Heart right ventricle (tissue), 16 donors: ENCODE data around the gene ARSI. TPM values are rescaled to one million over a fixed set of nuclear protein-coding genes. Genes with fewer than 3 reads are reported as not detected.

Source experiments
- ATAC-seq, 8 donors: fragments of 200-7000 bp; cut with Tn5 transposase; one replicate each; pipeline ENCODE4 v1.9.1; 2020; ENCODE audit warnings: mild to moderate bottlenecking in 8 of 8, moderate library complexity in 8 of 8, moderate number of reproducible peaks in 1 of 8
- DNase-seq, 2 donors: peaks; one replicate each; pipeline ENCODE4 v3.0.0-alpha.2; 2020
- H3K27ac ChIP-seq, 10 donors: fragments of 200-600 bp; sonication (generic) in 2 of 10; one replicate each; pipeline versions ENCODE4 v1.5.0 to v1.8.0; 2020 to 2022; ENCODE audit warnings: mild to moderate bottlenecking in 3 of 10
- H3K27me3 ChIP-seq, 7 donors: fragments of 200-600 bp; one replicate each; pipeline ENCODE4 v1.8.0; 2021 to 2022; ENCODE audit warnings: mild to moderate bottlenecking in 2 of 7
- H3K36me3 ChIP-seq, 9 donors: fragments of 200-600 bp; sonication (generic) in 1 of 9; one replicate each; pipeline versions ENCODE4 v1.5.0 to v1.8.0; 2020 to 2022; ENCODE audit warnings: mild to moderate bottlenecking in 2 of 9
- H3K4me1 ChIP-seq, 9 donors: fragments of 200-600 bp; sonication (generic) in 1 of 9; one replicate each; pipeline versions ENCODE4 v1.5.0 to v1.8.0; 2020 to 2022; ENCODE audit warnings: mild to moderate bottlenecking in 4 of 9
- H3K4me3 ChIP-seq, 10 donors: fragments of 200-600 bp; sonication (generic) in 2 of 10; one replicate each; pipeline versions ENCODE4 v1.5.0 to v1.8.0; 2020 to 2022; ENCODE audit warnings: mild to moderate bottlenecking in 7 of 10, moderate library complexity in 2 of 10
- H3K9me3 ChIP-seq, 11 donors: fragments of 200-600 bp in 10 of 11; sonication (generic) in 2 of 11; one replicate each; pipeline versions ENCODE4 v1.5.0 to v1.8.0; 2013 to 2022; ENCODE audit warnings: mild to moderate bottlenecking in 2 of 11, control low read depth in 1 of 11, moderate library complexity in 1 of 11
- CTCF ChIP-seq, 9 donors: fragments of 200-600 bp; sonication (generic) in 2 of 9; IDR thresholded peaks; one replicate each; pipeline versions ENCODE4 v1.5.0 to v1.8.0; 2021 to 2022; ENCODE audit warnings: antibody characterized with exemption in 9 of 9, mild to moderate bottlenecking in 5 of 9, moderate library complexity in 1 of 9
- WGBS, 2 donors: extraction: QIAGEN DNeasy Blood & Tissue Kit; methylation state at CpG; one replicate each; pipeline ENCODE4 v1.1.7; 2013; ENCODE audit warnings: inconsistent platforms in 1 of 2; 5-methylcytosine and 5-hydroxymethylcytosine counted together
- intact Hi-C, 10 donors: fragments of 100-400 bp; cut with DNase I; formaldehyde crosslinking; loops; one replicate each; pipeline versions ENCODE4 v1.11.1 to v1.14.2; 2022
- polyA plus RNA-seq, 2 donors: library from polyadenylated mRNA; stranded (reverse); fragments of 200-250 nt; gene quantifications; one replicate each; pipeline ENCODE4 v1.2.3, GENCODE V29; 2013
- total RNA-seq, 10 donors: library from RNA; stranded (reverse); fragmentation: NEBNext Ultra II Directional in 3 of 10; extraction: Animal tissue kit (Norgen Biotek cat#: 25700) in 3 of 10; gene quantifications; one replicate each; pipeline versions ENCODE4 v1.2.1 to v1.2.4, GENCODE V29; 2021 to 2023
- donor health status: Arrhythmogenic right ventricular cardiomyopathy.
- donor health status: ischemic (EF 13 %, LVEDD 7.1; RV severe dilation, severe dysfunction).
- donor health status: healthy with polysubstance abuse.
- donor health status: DM: no; HTN: yes; CAD: no.
- donor health status: DM: no; HTN: no; CAD: no.
- donor health status: ischemic (EF 25% LVEDD 6.9; RV normal size, moderate dysfunction).
- donor health status: ischemic (EF 25% LVEDD 5.7; RV mildly dilated, moderate dysfunction).
- donor health status: healthy.
- donor health status: DM: yes; HTN: yes; CAD: no.
- donor health status: Ischemic cardiomyopathy.
- donor health status: ischemic (EF 35%, LVEDD 5.7; RV mildly dilated, moderate dysfunction).
- donor health status: nonischemic (EF 11% LVEDD 7.7; RV severe dilation, severe dysfunction).
- donor health status: DM: yes; HTN: yes; CAD: no.
- donor health status: PGD.
- donor health status: ischemic (EF 29% LVEDD 5.4; RV normal size, mild dysfunction).
- donor health status: nonischemic (EF 23%, LVEDD 6.1; RV moderate dilation, normal function).

The ARSI gene
- total and polyA plus RNA-seq, 12 donors: 0.11 to 0.65 (median 0.32) TPM; not detected in 2

- H3K4me3 ChIP-seq: no peak overlapping the region
- no peaks in the 10 kb centered on the region for H3K4me1 ChIP-seq
- ATAC-seq (peak in 1 of 8 donors; percentile 23), DNase-seq (no peak)
- 91 to 96% methylated on average over 2 of the region's 2 CpGs for WGBS, 2 donors
- no peaks in the 10 kb centered on the region for H3K36me3 ChIP-seq
- no peak overlapping the region for H3K27ac ChIP-seq
- peaks cover 0 to 6% (median 0%) of the 10 kb centered on the region in 7 donors for H3K27me3 ChIP-seq
- no peak for TF ChIP-seq CTCF (IDR thresholded peaks at IDR 0.05)
- intact Hi-C loops: no loop called here
- H3K9me3 ChIP-seq: no peaks in the 10 kb centered on the region
Observed at GRCh38 chr5:150328515-150328914, 25.8 kb upstream of the ARSI start.

GRCh38 chr5:150327139-150327538 is 24.4 kb upstream of the ARSI start:
- Histone ChIP-seq H3K27ac (no peak overlapping the region), H3K4me1 (no peaks in the 10 kb centered on the region), H3K27me3 (peaks cover 0 to 6% (median 0%) of the 10 kb centered on the region in 7 donors), H3K9me3 (no peaks in the 10 kb centered on the region), H3K4me3 (no peak overlapping the region), H3K36me3 (no peaks in the 10 kb centered on the region)
- TF ChIP-seq CTCF (IDR thresholded peaks at IDR 0.05): no peak
- DNase-seq: no peak
- no peak for ATAC-seq
- intact Hi-C loops: no loop called here
- 83 to 93% methylated on average over 3 of the region's 3 CpGs for WGBS, 2 donors

- TF ChIP-seq CTCF (IDR thresholded peaks at IDR 0.05): no peak
- Histone ChIP-seq H3K36me3 (no peaks in the 10 kb centered on the region), H3K4me1 (no peaks in the 10 kb centered on the region), H3K27ac (no peak overlapping the region), H3K27me3 (peaks cover 0 to 6% (median 0%) of the 10 kb centered on the region in 7 donors), H3K9me3 (peaks cover 0 to 2% (median 0%) of the 10 kb centered on the region in 11 donors), H3K4me3 (no peak overlapping the region)
- no peak for ATAC-seq
- 55 to 68% methylated on average over 2 of the region's 2 CpGs for WGBS, 2 donors
- DNase-seq: no peak
- intact Hi-C loops: no loop called here
Observed at GRCh38 chr5:150326707-150327106, 24.0 kb upstream of the ARSI start.

- no peak overlapping the region for H3K27ac ChIP-seq
- H3K4me1 ChIP-seq: peaks cover 0 to 4% (median 2%) of the 10 kb centered on the region in 9 donors
- peaks cover 0 to 6% (median 0%) of the 10 kb centered on the region in 7 donors for H3K27me3 ChIP-seq
- intact Hi-C loops: no loop called here
- peaks cover 0 to 9% (median 0%) of the 10 kb centered on the region in 11 donors for H3K9me3 ChIP-seq
- no peaks in the 10 kb centered on the region for H3K36me3 ChIP-seq
- H3K4me3 ChIP-seq: no peak overlapping the region
- ATAC-seq (no peak), DNase-seq (no peak)
- TF ChIP-seq CTCF (IDR thresholded peaks at IDR 0.05): no peak
- WGBS, 2 donors: 81 to 83% methylated on average over 4 of the region's 4 CpGs
Observed at GRCh38 chr5:150325426-150325825, 22.7 kb upstream of the ARSI start.
